BLaER1 treated with 17β-estradiol and CSF1 and Interleukin-3, amounts not matched to agents 10 nM and 100 nM (cell line): Measurements from ENCODE around the gene RASEF.
"Not testable (repeated sequence)": the region's sequence is repeated elsewhere in the genome, so short reads cannot be mapped to it uniquely, and the experiment has no call there.

Experiments used
- H3K27ac ChIP-seq, 11 experiments: shearing (Covaris generic); formaldehyde crosslinking; 2 replicates each; pipeline ENCODE4 v1.8.1; 2022
- H3K27me3 ChIP-seq, 11 experiments: shearing (Covaris generic); formaldehyde crosslinking; 2 replicates each; pipeline ENCODE4 v1.8.1; 2022
- H3K36me3 ChIP-seq, 11 experiments: shearing (Covaris generic); formaldehyde crosslinking; 2 replicates each; pipeline ENCODE4 v1.8.1; 2022
- H3K4me1 ChIP-seq, 10 experiments: shearing (Covaris generic); formaldehyde crosslinking; 2 replicates each; pipeline ENCODE4 v1.8.1; 2022
- H3K4me2 ChIP-seq, 11 experiments: shearing (Covaris generic); formaldehyde crosslinking; 2 replicates each; pipeline ENCODE4 v1.8.1; 2022
- H3K4me3 ChIP-seq, 10 experiments: shearing (Covaris generic); formaldehyde crosslinking; 2 replicates each; pipeline ENCODE4 v1.8.1; 2022
- H3K9ac ChIP-seq, 11 experiments: shearing (Covaris generic); formaldehyde crosslinking; 2 replicates each; pipeline ENCODE4 v1.8.1; 2022
- H3K9me3 ChIP-seq, 11 experiments: shearing (Covaris generic); formaldehyde crosslinking; replicated peaks in 1 of 11; 2 replicates each; pipeline ENCODE4 v1.8.1; 2022
- H4K20me1 ChIP-seq, 11 experiments: shearing (Covaris generic); formaldehyde crosslinking; 2 replicates each; pipeline ENCODE4 v1.8.1; 2022
- Cebpa-rat ChIP-seq, 11 experiments: shearing (Covaris generic); IDR thresholded peaks; 2 replicates each; pipeline ENCODE4 v1.8.1; 2022

RASEF gene

GRCh38 chr9:82938426-82939218 is 124.3 kb downstream of the RASEF start:
- Histone ChIP-seq H3K9ac (no peak overlapping the region), H3K4me3 (no peak overlapping the region), H3K4me1 (no peaks in the 10 kb centered on the region; a peak in 1 of 20 replicates), H3K36me3 (no peaks in the 10 kb centered on the region), H3K27ac (no peak overlapping the region), H4K20me1 (no peaks in the 10 kb centered on the region), H3K4me2 (no peak overlapping the region), H3K27me3 (no peaks in the 10 kb centered on the region), H3K9me3 (peaks cover 0 to 4% (median 0%) of the 10 kb centered on the region in 11 experiments; a peak in 1 of 22 replicates)
- TF ChIP-seq Cebpa-rat (IDR thresholded peaks at IDR 0.05) = no peak

GRCh38 chr9:82936561-82936960 is 126.4 kb downstream of the RASEF start:
- not testable (repeated sequence) for H3K9me3 ChIP-seq, H3K36me3 ChIP-seq, H3K9ac ChIP-seq, H3K27ac ChIP-seq, H3K27me3 ChIP-seq, H3K4me1 ChIP-seq, H4K20me1 ChIP-seq, H3K4me3 ChIP-seq, H3K4me2 ChIP-seq

GRCh38 chr9:82934949-82935348 is 128.0 kb downstream of the RASEF start:
- peaks cover 0 to 5% (median 0%) of the 10 kb centered on the region in 10 experiments; a peak in 2 of 20 replicates for H3K4me1 ChIP-seq
- no peaks in the 10 kb centered on the region for H4K20me1 ChIP-seq
- no peaks in the 10 kb centered on the region for H3K9me3 ChIP-seq
- H3K27ac ChIP-seq = no peak overlapping the region
- no peak overlapping the region for H3K4me2 ChIP-seq
- H3K4me3 ChIP-seq = no peak overlapping the region
- TF ChIP-seq Cebpa-rat (IDR thresholded peaks at IDR 0.05) = no peak
- no peaks in the 10 kb centered on the region for H3K36me3 ChIP-seq
- no peaks in the 10 kb centered on the region for H3K27me3 ChIP-seq
- H3K9ac ChIP-seq = no peak overlapping the region

- not testable (repeated sequence) for H3K27ac ChIP-seq, H3K36me3 ChIP-seq, H3K27me3 ChIP-seq, H3K4me3 ChIP-seq, H3K4me2 ChIP-seq, H3K9ac ChIP-seq, H3K9me3 ChIP-seq, H3K4me1 ChIP-seq, H4K20me1 ChIP-seq
Observed at GRCh38 chr9:82934025-82934424, 128.9 kb downstream of the RASEF start.

- no peak overlapping the region for H3K9ac ChIP-seq
- no peaks in the 10 kb centered on the region for H3K36me3 ChIP-seq
- H3K4me1 ChIP-seq = peaks cover 0 to 15% (median 5%) of the 10 kb centered on the region in 10 experiments; a peak in 13 of 20 replicates
- TF ChIP-seq Cebpa-rat (IDR thresholded peaks at IDR 0.05) = no peak
- no peak overlapping the region for H3K4me3 ChIP-seq
- H3K9me3 ChIP-seq = no peaks in the 10 kb centered on the region
- H3K27ac ChIP-seq = no peak overlapping the region
- no peak overlapping the region for H3K4me2 ChIP-seq
- no peaks in the 10 kb centered on the region for H4K20me1 ChIP-seq
- H3K27me3 ChIP-seq = no peaks in the 10 kb centered on the region
Observed at GRCh38 chr9:82930116-82930515, 132.8 kb downstream of the RASEF start.
